ENCODE data around the gene PARP6.

GRCh38 chr15:72205273-72205672 lies 67.1 kb downstream of the PARP6 start:
- TF ChIP-seq EZH2phosphoT487 (IDR thresholded peaks at IDR 0.05; ENCODE audit: insufficient read depth, low read depth), result no peak
- TF ChIP-seq EZH2 (IDR thresholded peaks at IDR 0.05; ENCODE audit: insufficient read depth, poor library complexity, severe bottlenecking), result no peak
